GM12892 (cell line): ENCODE results near the gene CEMIP2.

Experiments
- POLR2A ChIP-seq: IDR thresholded peaks from 2 replicates; pipeline ENCODE4 v1.6.1; 2011; ENCODE audit warnings: low read depth, low read length, control low read depth
- POLR2AphosphoS5 ChIP-seq: IDR thresholded peaks from 2 replicates; pipeline ENCODE4 v1.6.1; 2011; ENCODE audit warnings: low read depth, low read length, control low read depth
- TAF1 ChIP-seq: IDR thresholded peaks from 2 replicates; pipeline ENCODE4 v1.6.1; 2011; ENCODE audit warnings: low read depth, mild to moderate bottlenecking, control low read depth, low read length, borderline replicate concordance

DNA sequence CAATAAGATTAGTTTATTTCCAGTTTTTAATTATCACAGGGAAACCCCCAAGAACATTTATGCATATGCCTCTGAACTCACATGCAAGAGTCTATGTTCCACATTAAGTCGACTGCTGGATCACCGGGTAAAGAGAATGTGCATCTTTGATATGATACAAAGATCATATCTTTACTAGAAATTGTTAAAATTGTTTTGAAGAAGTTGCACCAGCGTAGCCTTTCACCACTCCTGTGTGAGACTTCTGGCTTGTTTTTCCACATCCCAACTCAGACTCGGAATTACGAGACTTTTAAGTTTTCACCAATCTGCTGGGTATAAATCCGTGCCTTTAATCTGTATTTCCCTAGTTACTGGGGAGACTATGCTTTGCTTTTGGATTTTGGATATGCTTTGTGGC is 113.2 kb downstream of the CEMIP2 start:
- TF ChIP-seq POLR2A (no peak), POLR2AphosphoS5 (no peak), TAF1 (no peak)
